Stimulated activated CD4-positive, alpha-beta T cell treated with anti-CD3 and anti-CD28 coated beads, Interleukin-4, amount 100 ng/mL, for 48 hours (primary cell): ENCODE data around the gene MMP24OS.

Source experiments
- DNase-seq, 2 donors: peaks; one replicate each; pipeline ENCODE4 v3.0.0-alpha.2; 2020; ENCODE audit warnings: low read depth in 2 of 2

MMP24OS gene

GRCh38 chr20:35306931-35307517, 29.1 kb upstream of the MMP24OS start:
- DNase-seq = peak; percentile 15 to 20

DNA sequence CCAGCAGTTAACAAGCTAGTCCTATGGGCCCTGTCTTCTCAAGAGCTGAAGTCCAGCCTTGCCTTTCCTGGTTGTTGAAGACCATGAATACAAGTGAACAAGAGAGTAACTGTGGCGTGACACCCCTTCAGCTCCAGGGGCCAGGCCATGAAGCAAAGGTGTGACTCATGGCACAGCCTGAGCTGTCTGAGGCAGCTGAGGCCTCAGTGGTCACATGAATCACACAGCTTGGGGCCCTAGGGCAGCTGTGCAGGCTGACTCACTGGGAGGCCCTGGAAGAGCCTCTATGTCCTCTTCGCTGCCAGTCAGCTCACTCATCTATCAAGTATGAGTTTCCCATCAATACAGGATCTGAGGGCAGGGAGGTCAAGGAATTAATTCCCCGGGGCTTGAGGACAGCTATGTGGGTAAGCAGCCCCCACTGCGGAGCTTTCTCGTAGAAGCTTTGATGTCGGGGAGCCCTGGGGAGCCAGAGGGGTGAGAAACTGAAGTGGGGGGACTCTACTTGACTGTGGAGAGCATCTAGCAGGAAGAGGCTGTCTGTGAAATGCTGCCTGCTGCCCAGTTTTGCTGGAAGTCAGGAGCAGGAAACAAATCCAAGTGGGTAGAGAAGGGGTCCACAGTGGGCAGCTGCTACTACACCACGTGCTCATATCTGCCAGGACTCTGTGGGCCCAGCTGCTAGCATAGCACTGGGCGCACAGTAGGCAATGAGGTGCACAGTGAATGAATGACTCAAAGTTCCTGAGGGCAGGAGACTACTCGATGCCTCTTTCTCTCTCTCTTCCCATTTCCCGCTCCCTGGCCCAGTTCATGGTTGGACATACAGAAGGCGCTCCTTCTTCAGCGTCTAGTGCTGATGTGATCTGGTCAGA, 28.0 kb upstream of the MMP24OS start:
- peak; percentile 72 to 83 for DNase-seq

GRCh38 chr20:35304956-35305355, 27.0 kb upstream of the MMP24OS start:
- DNase-seq = no peak

- DNase-seq = peak; percentile 78 to 82
These were observed 26.0 kb upstream of the MMP24OS start for GRCh38 chr20:35303735-35304491.

DNA sequence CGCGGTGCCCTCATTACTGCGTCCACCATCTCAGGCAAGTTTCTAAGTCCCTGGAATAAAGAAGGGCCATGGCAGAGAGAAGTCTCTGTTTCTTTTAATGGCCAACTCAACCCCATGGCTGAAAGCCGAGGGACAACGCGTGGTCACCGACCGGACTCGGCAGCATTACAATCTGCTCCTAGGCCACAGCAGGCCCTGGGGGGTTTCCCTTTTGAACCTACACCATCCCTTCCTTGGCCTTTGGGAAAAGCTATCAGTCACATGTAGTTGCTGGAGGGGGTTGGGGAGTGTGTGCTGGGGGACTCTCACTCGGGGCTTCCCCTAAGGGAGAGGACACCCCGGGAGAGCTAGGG, 25.4 kb upstream of the MMP24OS start:
- DNase-seq = no peak

- no peak for DNase-seq
These were observed 24.8 kb upstream of the MMP24OS start for GRCh38 chr20:35302421-35303335.

- DNase-seq = no peak
These were observed 23.5 kb upstream of the MMP24OS start for GRCh38 chr20:35301426-35301825.

DNA sequence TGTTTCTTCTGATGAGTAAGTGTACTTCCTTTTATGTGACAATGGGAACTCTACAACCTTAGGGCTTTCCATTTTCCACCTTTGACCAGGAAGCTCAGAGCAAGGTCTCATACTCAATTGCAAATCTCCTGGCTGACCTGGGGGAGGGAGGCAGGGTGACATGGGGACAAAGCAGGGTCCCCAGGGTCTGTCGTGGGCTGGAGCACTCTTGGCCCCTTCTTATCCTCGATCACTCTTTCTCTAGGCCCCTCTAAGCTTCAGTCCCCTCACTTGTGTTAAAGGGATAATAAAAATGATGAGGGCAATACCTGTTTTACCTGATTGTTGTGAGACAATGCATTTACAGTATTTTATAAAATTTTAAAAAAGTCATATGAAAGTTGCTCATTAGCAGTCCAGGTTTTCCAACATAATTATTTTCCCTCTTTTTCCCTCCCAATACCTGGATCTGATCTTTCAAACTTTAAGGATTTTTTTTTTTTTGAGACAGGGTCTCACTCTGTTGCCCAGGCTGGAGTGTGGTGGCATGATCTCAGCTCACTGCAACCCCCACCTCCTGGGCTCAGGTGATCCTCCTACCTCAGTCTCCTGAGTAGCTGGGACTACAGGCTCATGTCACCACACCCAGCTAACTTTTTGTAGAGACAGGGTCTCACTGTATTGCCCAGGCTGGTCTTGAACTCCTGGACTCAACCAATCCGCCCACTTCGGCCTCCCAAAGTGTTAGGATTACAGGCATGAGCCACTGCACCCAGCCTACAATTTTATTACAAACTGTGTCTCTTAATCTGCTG, 22.7 kb upstream of the MMP24OS start:
- no peak for DNase-seq

DNA sequence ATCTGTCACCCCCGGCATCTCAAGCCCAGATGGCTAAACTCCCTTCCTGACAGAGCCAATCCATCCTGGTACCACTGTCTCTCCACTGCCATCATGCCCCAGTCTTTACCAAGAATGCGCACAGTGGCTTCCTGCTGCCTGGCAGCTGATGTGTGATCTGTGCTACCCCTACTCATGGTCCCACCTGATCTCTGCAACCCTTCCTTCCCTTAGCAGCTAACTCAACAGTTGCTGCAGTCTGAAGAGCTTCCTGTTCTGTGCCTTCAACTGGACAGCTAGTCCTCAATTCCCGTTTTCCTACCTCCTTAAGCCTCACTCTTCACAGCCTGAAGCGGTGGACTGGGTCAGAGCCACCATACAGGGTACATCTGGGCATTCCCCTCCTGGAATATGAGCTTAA, 21.9 kb upstream of the MMP24OS start:
- no peak for DNase-seq

- DNase-seq = no peak
These were observed 20.3 kb upstream of the MMP24OS start for GRCh38 chr20:35298264-35298663.

GRCh38 chr20:35297740-35298139, 19.8 kb upstream of the MMP24OS start:
- no peak for DNase-seq

- no peak for DNase-seq
These were observed 19.2 kb upstream of the MMP24OS start for GRCh38 chr20:35297155-35297554.

DNA sequence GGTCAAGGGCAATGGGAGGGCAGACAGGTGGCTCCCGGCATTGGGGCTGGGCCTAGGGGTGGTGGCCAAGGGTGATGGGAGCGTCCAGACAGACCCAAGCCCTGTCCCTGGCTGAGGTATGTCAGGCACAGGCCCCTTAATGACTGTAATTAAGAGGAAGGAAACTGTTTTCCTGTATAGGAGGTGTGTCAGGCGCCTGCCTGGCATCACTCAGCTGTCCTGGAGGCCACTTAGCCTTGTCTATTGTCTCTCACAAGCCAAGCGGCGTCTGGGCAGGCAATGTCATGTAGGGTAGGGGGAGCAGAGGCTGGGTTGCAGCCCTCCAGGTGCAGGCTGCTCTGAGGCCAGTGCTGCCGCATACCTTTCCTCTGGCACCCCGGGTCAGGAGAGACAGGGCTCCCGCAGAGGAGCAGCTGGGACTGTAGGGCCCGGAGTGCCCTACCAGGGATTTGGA, 18.2 kb upstream of the MMP24OS start:
- no peak for DNase-seq

DNA sequence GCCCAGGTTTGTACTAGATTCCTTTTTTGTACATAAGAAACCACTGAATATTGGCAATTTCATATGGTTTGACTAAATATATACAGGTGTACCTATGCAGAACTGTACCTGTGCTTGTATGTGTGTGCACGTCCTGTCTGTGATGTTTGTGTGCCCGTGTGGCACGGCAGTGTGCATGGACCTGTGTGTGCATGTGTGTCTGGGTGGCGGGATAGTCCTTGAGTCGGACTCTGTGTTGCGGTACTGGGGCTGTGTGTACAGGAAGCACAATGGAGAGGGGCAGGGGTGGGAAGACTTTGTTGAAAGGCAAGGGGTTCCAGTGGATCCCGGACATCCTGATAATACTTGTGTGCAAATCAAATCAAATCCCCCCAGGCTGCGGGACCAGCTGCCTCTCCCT, 17.8 kb upstream of the MMP24OS start:
- DNase-seq = no peak

DNA sequence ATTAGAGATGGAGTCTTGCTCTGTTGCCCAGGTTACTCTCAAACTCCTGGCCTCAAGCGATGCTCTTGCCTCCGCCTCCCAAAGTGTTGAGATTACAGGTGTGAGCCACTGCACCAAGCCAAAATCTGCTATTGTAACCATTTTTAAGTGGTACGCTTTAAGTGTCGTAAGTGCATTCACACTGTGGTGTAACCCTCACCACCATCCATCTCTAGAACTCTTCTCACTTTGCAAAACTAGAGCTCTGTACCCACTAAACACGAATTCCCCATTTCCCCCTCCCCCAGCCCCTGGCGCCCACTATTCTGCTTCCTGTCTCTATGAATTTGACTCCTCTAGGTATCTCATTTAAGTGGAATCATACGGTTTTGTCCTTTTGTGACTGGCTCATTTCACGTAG, 17.1 kb upstream of the MMP24OS start:
- DNase-seq = no peak

GRCh38 chr20:35294293-35294685, 16.4 kb upstream of the MMP24OS start:
- DNase-seq = no peak

GRCh38 chr20:35293303-35294292, 15.7 kb upstream of the MMP24OS start:
- DNase-seq = no peak

- DNase-seq = no peak
These were observed 14.8 kb upstream of the MMP24OS start for GRCh38 chr20:35292504-35293285.
